Fibroblast of lung (primary cell): Measurements from ENCODE around the gene ZNF384. TPM values are rescaled to one million over a fixed set of nuclear protein-coding genes. Genes with fewer than 3 reads are reported as not detected.

Experiments used
- DNase-seq, 2 donors: peaks; one replicate each; pipeline versions ENCODE4 v3.0.0 to v3.0.0-alpha.2; 2010; ENCODE audit warnings: low read depth in 2 of 2
- H2AFZ ChIP-seq: 2 replicates; pipeline ENCODE4 v1.5.1; 2012; ENCODE audit warnings: low read length, control low read depth, inconsistent platforms
- H3K27ac ChIP-seq: 2 replicates; pipeline ENCODE4 v1.5.1; 2011; ENCODE audit warnings: low read length, control low read depth; ENCODE audit not compliant: insufficient read depth
- H3K27me3 ChIP-seq: 2 replicates; pipeline ENCODE4 v1.5.1; 2011; ENCODE audit warnings: mild to moderate bottlenecking, low read length; ENCODE audit not compliant: control insufficient read depth, insufficient read depth
- H3K36me3 ChIP-seq: 2 replicates; pipeline ENCODE4 v1.5.1; 2011; ENCODE audit warnings: low read length; ENCODE audit not compliant: control insufficient read depth, insufficient read depth
- H3K4me1 ChIP-seq: 2 replicates; pipeline ENCODE4 v1.5.1; 2011; ENCODE audit warnings: low read length; ENCODE audit not compliant: control insufficient read depth, insufficient read depth; ENCODE audit errors: extremely low read depth
- H3K4me2 ChIP-seq: 2 replicates; pipeline ENCODE4 v1.5.1; 2011; ENCODE audit warnings: low read length, control low read depth; ENCODE audit not compliant: insufficient read depth; ENCODE audit errors: extremely low read depth
- H3K4me3 ChIP-seq, 4 experiments: fragments of 200-600 bp in 1 of 4; sonication (generic) in 1 of 4; replicated peaks in 1 of 4; 2 replicates each; pipeline ENCODE4 v1.5.1; 2011 to 2016; ENCODE audit warnings: low read length in 4 of 4, low read depth in 3 of 4, mild to moderate bottlenecking in 3 of 4, control low read depth in 2 of 4, inconsistent platforms in 1 of 4, mixed read lengths in 1 of 4; ENCODE audit not compliant: insufficient read depth in 1 of 4; ENCODE audit errors: control extremely low read depth in 1 of 4
- H3K79me2 ChIP-seq: 2 replicates; pipeline ENCODE4 v1.5.1; 2012; ENCODE audit warnings: mild to moderate bottlenecking, low read length, inconsistent platforms; ENCODE audit not compliant: control insufficient read depth, insufficient read depth
- H3K9ac ChIP-seq: 2 replicates; pipeline ENCODE4 v1.5.1; 2011; ENCODE audit warnings: mild to moderate bottlenecking, low read length, control low read depth; ENCODE audit not compliant: insufficient read depth
- H3K9me3 ChIP-seq: 2 replicates; pipeline ENCODE4 v1.5.1; 2012; ENCODE audit warnings: low read depth, low read length; ENCODE audit not compliant: control insufficient read depth, insufficient read depth
- H4K20me1 ChIP-seq: 2 replicates; pipeline ENCODE4 v1.5.1; 2011; ENCODE audit warnings: low read length; ENCODE audit not compliant: control insufficient read depth, insufficient read depth; ENCODE audit errors: extremely low read depth
- EZH2 ChIP-seq: IDR thresholded peaks from 2 replicates; pipeline ENCODE4 v1.5.1; 2012; ENCODE audit warnings: low read length, control low read depth, mild to moderate bottlenecking; ENCODE audit errors: missing control alignments
- polyA plus RNA-seq, 2 donors: library from polyadenylated mRNA; depleted of rRNA in 1 of 2; stranded (reverse) in 1 of 2; unstranded in 1 of 2; fragments of >200 nt; gene quantifications; 2 replicates each; pipeline ENCODE4 v1.2.1, GENCODE V29; 2011 to 2012; ENCODE audit warnings: missing spikeins in 1 of 2
- total RNA-seq: library from RNA; depleted of rRNA; stranded (reverse); fragments of >200 nt; gene quantifications from 2 replicates; pipeline ENCODE4 v1.2.1, GENCODE V29; 2014
- TF ChIP-seq, protein P1 (sequence below), 2 donors: IDR thresholded peaks in 1 of 2; conservative IDR thresholded peaks in 1 of 2; 1 replicate in 1 of 2; 2 replicates in 1 of 2; pipeline ENCODE4 v1.5.1; 2011 to 2012; ENCODE audit warnings: low read length in 2 of 2, control low read depth in 1 of 2, inconsistent platforms in 1 of 2, low read depth in 1 of 2, mild to moderate bottlenecking in 1 of 2

ZNF384 gene
- total and polyA plus RNA-seq, 2 donors (not counting 1 experiment from before 2014, with no cell fraction given), result 12.2 to 34.8 TPM

DNA sequence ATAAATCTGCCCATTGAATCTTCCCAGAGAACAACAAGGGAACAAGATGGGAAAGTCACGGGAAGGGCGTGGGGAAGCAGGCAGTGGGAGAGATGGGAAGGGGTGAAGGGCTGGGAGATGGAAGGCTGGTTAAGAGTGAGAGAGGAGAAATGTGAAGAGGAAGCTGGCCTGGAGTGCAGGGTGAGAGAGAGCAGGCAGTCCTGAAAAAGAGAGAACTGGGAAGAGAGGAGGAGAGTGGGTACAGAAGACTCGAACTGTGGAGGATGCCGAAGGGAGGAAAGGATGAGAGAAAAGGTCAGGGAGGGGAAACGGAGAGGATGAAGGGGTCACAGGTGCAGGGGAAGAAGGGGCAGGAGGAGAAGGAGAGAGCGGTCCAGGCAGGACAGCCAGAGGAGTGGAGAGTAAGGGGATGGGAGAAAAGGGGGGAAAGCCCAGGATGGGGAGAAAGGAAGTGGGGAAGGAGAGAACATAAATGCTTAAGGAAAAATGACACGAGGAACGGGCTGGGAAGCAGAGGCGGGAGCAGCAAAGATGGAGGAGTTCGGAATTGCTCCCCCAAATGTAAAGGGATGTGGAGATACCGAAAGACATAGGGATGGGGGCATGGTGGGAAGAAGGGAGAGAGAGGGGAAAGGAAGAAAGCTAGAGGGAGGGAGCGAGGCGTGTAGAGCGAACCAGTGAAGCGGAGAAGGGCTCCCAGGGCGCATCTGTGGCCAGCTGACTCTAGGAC is 10.2 kb upstream of the ZNF384 start:
- DNase-seq, result no peak
- TF ChIP-seq, protein P1, sequence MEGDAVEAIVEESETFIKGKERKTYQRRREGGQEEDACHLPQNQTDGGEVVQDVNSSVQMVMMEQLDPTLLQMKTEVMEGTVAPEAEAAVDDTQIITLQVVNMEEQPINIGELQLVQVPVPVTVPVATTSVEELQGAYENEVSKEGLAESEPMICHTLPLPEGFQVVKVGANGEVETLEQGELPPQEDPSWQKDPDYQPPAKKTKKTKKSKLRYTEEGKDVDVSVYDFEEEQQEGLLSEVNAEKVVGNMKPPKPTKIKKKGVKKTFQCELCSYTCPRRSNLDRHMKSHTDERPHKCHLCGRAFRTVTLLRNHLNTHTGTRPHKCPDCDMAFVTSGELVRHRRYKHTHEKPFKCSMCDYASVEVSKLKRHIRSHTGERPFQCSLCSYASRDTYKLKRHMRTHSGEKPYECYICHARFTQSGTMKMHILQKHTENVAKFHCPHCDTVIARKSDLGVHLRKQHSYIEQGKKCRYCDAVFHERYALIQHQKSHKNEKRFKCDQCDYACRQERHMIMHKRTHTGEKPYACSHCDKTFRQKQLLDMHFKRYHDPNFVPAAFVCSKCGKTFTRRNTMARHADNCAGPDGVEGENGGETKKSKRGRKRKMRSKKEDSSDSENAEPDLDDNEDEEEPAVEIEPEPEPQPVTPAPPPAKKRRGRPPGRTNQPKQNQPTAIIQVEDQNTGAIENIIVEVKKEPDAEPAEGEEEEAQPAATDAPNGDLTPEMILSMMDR (conservative IDR thresholded peaks at IDR 0.05 in 1 of 2, IDR thresholded peaks at IDR 0.05 in 1 of 2; ENCODE audit: low read depth in 1 of 2, low read length in 2 of 2), result no peak
- TF ChIP-seq EZH2, result peak; percentile 69
- Histone ChIP-seq H3K4me3 (peak overlapping the region; percentile 19 to 65 (median 37)), H3K36me3 (no peaks in the 10 kb centered on the region), H3K9me3 (no peaks in the 10 kb centered on the region), H2AFZ (peak overlapping the region; percentile 24), H3K27me3 (peaks cover 39% of the 10 kb centered on the region), H3K9ac (no peak overlapping the region), H3K4me2 (peak overlapping the region; percentile 54), H3K27ac (no peak overlapping the region), H3K79me2 (no peaks in the 10 kb centered on the region), H3K4me1 (peaks cover 6% of the 10 kb centered on the region), H4K20me1 (no peaks in the 10 kb centered on the region)

DNA sequence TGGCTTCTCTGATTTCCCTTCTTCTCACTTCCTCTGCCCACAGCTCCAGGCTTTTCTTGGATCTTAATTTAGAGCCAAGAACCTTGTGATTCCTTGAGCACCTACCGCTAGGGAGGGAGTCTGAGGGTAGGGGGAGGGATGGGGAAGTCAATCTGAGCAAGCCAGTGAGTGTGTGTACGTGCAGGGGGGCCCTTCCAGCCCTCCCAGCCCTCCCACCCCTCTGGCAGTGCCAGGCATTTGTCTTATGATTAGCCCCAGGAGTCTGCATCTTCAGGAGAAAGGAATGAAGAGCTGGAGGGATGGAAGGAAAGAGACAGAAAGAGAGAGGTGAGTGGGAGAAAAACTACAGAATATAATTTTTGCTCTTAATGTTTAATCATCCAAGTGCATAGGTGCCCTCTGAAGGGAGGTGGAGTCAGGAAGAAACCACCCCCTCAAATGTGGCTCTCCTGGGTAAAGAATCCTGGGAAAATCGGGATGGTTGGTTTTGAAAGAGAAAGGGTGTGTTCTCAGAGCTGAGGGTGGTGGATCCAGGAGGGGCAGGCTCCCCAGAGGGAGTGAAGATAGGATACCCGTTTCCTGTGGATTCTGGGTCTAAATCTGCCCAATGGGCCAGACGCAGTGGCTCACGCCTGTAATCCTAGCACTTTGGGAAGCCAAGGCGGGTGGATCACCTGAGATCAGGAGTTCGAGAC is 9.3 kb upstream of the ZNF384 start:
- Histone ChIP-seq H3K4me3 (no peak overlapping the region), H3K4me2 (no peak overlapping the region), H3K27ac (no peak overlapping the region), H3K4me1 (peaks cover 6% of the 10 kb centered on the region), H3K27me3 (peaks cover 33% of the 10 kb centered on the region), H3K36me3 (no peaks in the 10 kb centered on the region), H3K79me2 (no peaks in the 10 kb centered on the region), H4K20me1 (no peaks in the 10 kb centered on the region), H2AFZ (no peak overlapping the region), H3K9ac (no peak overlapping the region), H3K9me3 (no peaks in the 10 kb centered on the region)
- TF ChIP-seq, protein P1 (conservative IDR thresholded peaks at IDR 0.05 in 1 of 2, IDR thresholded peaks at IDR 0.05 in 1 of 2; ENCODE audit: low read depth in 1 of 2, low read length in 2 of 2), result no peak
- no peak for TF ChIP-seq EZH2
- no peak for DNase-seq

DNA sequence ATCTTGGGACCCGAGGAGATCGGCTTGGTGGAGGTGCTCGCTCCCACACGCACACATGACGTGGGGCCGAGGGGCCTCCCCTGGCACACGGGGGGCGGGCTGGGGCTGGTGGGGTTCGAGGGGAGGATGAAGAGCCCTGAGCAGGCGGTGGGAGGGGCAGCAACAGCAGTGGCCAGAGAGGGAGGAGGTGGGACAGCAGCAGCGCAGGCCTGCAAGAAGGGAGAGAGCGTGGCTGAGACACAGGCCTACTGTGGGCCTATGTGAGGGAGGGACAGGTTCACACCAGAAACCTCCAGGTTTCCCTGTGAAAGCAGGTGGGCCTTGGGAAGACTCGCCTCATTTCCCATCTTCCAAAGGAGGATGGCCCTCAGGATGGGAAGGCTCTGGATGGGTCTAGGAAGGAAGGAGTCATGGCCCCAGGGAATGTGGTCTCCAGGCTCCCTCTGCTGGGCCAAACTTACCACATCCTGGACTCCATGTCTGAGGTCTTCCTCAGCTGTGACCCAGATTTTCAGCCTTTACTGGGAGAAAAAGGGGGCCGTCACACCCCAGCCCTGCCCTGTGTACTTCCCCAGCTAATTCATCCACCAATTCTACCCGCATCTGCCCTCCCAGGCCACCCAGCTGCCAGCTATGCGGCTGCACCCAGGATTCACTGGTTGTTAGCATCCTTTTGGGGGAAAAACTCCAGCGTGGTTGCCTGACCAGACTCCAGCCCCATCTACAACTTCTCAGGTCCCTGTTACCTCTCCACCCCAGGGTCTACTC is 8.6 kb upstream of the ZNF384 start:
- Histone ChIP-seq H3K27me3 (peaks cover 30% of the 10 kb centered on the region), H3K4me3 (no peak overlapping the region), H2AFZ (no peak overlapping the region), H4K20me1 (no peaks in the 10 kb centered on the region), H3K27ac (no peak overlapping the region), H3K36me3 (no peaks in the 10 kb centered on the region), H3K4me2 (no peak overlapping the region), H3K4me1 (peaks cover 6% of the 10 kb centered on the region), H3K9ac (no peak overlapping the region), H3K79me2 (no peaks in the 10 kb centered on the region), H3K9me3 (no peaks in the 10 kb centered on the region)
- peak; percentile 40 to 52 for DNase-seq
- TF ChIP-seq, protein P1 (conservative IDR thresholded peaks at IDR 0.05 in 1 of 2, IDR thresholded peaks at IDR 0.05 in 1 of 2; ENCODE audit: low read depth in 1 of 2, low read length in 2 of 2), result peak; percentile 59 to 60
- no peak for TF ChIP-seq EZH2
